Stimulated activated CD4-positive, alpha-beta T cell treated with anti-CD3 and anti-CD28 coated beads, Interleukin-15, amount 100 ng/mL, for 24 hours (primary cell): ENCODE measurements around the gene PIAS1.
"Not testable (repeated sequence)": the region's sequence is repeated elsewhere in the genome, so short reads cannot be mapped to it uniquely, and the experiment has no call there.

Source experiments
- DNase-seq: peaks from one replicate; pipeline ENCODE4 v3.0.0-alpha.2; 2020

PIAS1 gene

DNA sequence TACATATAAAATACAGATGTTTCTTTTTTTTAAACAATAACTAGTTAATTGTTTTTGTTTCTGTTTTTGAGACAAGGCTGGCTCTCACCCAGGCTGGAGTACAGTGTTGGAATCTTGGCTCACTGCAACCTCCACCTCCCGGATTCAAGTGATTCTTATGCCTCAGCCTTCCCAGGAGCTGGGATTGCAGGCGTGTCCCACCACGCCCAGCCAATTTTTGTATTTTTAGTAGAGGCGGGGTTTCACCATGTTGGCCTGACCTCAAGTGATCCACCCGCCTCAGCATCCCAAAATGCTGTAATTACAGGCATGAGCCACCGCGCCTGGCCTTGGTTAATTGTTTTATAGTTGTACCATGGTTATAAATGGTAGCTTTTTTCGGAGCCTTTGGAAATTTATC, 72.3 kb downstream of the PIAS1 start:
- no peak for DNase-seq

DNA sequence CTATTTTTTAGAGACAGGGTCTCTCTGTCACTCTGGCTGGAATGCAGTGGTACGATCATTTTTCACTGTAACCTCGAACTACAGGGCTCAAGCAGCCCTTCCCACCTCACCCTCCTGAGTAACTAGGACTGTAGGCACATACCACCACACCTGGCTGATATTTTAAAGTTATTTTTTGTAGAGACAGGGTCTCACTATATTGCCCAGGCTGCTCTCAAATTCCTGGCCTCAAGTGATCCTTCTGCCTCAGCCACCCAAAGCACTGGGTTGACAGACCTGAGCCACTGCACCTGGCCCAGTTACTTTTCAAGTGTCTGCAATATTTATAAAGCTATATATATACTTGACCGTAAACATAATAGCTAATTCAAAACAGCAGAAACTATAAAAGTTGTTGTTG, 75.0 kb downstream of the PIAS1 start:
- no peak for DNase-seq

DNA sequence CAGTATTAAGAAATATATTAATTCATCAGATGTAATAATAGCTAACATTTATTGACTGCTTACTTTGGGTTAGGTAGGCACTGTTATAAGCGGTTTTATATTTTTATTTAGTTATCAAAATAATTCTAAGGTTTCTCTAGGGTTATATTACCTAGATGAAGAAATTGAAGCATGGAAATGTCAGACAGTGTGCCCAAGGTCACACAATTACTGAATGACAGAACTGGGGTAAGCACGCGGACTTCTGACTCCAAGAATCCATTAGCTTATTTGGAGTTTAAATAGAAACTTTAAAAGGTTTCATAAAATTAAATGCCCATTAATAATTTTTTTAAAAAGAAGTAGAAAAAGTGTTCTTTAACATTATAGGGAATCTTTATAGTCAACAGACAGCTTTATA, 76.7 kb downstream of the PIAS1 start:
- DNase-seq = no peak

DNA sequence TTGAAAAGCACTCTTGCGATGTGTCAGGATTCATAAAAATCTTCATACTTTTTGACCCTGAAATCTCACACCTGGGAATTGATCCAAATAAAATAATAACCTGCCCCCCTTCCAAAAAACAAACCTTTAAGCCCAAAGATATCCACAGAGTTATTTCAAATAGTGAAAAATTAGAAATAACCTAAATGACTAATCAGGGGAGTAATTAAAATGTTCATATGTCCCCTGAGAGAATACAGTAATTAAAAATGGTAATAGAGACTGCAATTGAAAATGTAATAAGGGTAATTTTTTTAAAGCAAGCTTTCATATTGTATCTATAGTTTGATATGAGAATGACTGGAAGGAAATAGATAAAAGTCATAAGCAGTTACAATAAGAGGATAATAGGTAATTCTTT, 83.0 kb downstream of the PIAS1 start:
- DNase-seq = no peak

DNA sequence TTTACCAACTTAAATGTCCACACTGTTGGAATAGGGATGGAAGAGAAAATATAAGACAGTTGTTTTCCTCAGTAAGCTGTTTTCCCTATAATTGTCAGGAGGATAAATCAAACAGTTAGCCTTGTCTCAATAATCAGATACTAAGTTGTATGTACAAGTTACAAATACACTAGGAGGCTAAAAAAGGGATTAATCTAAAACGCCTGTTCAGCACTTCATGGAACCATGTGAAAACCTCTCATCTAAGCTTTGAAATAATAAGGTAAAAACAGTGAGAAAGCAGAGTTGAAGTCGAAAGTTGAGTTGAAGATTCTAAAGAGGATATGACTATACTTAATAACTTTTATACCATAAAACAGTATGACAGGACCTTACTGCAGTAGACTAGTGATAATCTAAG, 89.0 kb downstream of the PIAS1 start:
- no peak for DNase-seq

DNA sequence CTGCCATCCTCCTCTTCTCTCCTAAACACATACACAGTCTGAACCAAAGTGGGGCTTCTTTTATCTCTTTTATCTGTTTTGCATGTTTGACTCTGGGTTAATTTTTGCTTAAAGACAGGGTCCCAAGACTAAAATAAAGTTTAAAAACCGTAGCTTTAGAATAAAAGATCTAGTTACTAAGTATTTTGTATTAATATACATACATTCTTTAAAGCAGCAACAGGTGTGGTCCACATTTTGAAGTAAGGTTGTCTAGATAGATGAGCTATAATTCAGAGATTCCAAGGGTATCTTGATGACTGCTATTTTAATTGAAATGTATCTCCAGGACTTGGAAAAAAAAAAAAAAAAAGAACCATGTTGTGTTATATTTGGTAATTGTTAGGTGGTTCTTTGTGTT, 89.7 kb downstream of the PIAS1 start:
- no peak for DNase-seq

DNA sequence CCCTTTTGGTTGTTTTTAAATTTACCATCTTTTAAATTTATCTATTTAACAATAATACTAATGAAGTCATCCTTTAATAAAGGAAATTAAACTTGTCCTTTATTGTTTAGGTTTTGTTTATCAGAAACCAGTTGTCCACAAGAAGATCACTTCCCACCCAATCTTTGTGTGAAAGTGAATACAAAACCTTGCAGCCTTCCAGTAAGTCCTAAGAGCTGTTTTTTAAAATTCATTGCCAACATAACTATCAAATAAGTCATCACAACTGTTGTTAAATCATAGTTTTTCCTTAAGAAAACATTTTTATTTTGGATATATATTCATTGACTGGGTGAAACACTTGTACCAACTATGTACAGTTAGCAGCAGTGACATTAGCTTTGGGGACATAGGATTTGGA, 91.6 kb downstream of the PIAS1 start:
- no peak for DNase-seq

DNA sequence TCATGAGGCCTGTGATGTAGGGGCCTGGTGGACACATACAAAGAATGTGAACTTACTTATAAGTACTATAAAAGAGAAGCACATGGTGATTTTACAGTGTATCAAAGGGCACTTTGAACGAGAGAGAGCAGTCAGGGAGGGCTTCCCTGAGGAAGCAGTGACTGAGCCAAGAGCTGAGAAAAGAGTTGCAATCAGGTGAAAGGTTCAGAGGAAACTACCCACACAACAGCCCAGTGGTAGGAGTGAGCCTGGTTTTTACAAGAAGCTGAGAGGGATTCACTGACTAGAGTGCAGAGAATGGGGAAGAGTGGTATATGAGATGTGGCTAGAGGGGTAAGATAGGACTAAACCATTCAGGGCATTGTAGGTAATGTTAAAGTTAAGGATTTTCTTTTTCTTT, 93.9 kb downstream of the PIAS1 start:
- DNase-seq = no peak

GRCh38 chr15:68149059-68149458, 94.9 kb downstream of the PIAS1 start:
- DNase-seq = no peak

- no peak for DNase-seq
Observed at GRCh38 chr15:68150187-68150586, 96.1 kb downstream of the PIAS1 start.

DNA sequence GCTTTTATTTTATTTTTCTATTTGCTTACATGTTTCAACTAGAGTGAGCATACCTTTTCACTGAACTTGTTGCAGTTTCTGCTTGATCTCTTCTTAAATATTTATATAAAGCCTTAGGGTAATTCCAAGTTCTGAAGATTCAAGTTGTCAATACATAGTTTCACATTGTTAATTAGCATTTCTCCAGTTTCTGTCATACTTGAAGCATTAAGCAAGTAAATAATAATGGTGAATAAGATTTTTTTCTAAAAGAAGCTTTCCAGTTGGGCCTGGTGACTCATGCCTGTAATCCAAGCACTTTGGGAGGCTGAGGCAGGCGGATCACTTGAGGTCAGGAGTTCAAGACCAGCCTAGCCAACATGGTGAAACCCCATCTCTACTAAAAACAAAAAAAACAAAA, 97.2 kb downstream of the PIAS1 start:
- DNase-seq = no peak

DNA sequence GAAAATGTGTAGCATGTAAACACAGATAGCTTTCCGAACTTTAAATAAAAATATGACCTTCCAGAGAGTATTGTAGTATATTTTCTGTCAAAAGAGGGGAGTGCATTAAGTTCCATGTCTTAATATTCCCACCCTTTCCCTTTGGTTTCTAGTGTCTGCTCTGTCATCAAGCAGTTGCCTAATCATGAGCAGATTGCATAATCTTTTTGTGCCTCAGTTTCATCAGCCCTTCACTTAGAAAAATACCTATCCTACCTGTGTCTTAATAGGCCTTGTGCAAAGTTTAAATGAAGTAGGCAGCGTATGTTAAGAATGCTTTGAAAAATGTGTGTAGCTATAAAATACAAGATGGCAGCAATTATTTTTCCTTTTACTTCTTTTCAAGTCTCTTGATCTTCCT, 98.2 kb downstream of the PIAS1 start:
- no peak for DNase-seq

DNA sequence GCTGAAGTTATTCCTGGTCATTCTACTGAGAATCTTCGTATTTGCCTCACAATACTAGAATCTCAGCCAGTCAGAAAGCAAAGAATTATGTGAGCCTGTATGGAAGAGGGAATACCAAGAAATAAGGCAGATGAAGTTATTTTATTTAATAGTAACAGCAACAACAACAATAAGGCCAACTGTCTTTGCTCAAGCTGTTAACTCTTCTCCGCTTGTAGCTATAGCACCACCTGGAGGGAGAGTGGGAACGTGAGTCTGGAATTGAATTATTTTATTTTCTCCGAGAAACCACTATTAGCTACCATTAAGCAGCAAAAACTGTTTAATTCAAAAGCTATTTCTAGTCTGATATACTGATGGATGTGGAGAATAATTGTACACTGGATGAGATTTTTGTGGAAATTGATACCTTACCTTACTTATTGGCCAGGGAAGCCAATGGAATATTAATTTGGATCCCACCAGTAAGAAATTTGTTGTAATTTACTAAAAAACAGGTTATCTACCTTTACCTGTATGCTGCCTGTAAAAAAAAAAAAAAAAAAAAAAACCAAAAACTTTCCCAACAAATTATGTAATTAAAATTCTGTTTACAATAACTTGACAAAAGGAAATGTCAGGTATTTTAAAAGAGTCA, 100.9 kb downstream of the PIAS1 start:
- DNase-seq = peak; percentile 19

DNA sequence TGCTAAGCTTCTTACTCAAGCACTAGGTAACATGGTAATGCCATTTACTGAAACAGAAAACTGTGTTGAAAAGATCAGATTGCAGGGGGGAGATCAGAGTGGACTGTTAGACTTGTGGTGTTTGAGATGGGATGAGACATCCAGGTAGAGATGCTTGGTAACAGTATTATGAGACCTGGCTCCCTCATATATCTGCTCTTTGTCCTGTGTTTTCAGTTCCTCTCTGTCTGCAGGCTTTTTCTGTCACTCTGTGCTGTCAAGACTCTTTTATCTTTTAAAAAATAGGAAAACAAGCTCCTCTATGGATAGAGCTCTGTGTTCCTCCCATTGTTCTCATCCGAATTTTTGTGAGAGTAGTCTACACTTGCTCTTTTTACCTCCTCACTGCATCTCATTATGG, 103.0 kb downstream of the PIAS1 start:
- DNase-seq = no peak

- no peak for DNase-seq
Observed at GRCh38 chr15:68158046-68158628, 104.0 kb downstream of the PIAS1 start.

DNA sequence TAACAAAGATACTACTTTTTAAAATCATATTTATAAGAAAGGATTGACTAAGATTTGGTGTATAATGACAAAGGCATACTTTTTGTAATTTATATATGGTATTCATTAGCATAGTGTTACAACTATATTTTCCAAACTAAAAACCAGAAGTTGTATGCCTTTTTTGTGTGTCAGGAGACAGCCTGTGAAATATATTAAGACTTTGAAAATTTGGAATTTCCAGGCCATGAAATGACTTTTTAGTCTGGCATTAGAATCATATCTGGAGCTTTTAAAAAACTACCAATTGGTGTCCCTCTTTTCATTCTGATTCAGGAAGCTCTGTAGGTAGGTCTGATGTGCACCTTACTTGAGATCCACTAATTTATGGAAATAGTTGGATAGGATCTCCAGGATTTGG, 109.1 kb downstream of the PIAS1 start:
- DNase-seq = no peak

DNA sequence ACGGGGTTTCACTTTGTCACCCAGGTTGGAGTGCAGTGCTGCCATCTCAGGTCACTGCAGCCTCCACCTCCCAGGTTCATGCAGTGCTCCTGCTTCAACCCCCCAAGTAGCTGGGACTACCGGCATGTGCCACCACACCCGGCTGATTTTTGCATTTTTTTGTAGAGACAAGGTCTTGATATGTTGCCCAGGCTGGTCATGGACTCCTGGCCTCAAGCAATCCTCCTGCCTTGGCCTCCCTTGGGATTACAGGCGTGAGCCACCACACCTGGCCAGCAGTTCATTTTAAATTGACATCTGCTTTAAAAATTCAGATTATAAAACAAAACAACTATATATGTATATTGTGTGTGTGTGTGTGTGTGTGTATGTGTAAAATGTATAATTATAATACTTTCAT, 112.7 kb downstream of the PIAS1 start:
- no peak for DNase-seq

DNA sequence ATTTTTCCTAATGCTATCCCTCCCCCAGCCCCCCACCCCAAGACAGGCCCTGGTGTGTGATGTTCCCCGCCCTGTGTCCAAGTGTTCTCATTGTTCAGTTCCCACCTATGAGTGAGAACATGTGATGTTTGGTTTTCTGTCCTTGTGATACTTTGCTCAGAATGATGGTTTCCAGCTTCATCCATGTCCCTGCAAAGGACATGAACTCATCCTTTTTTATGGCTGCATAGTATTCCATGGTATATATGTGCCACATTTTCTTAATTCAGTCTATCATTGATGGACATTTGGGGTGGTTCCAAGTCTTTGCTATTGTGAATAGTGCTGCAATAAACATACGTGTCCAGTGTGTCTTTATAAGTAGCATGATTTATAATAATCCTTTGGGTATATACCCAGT, 117.9 kb downstream of the PIAS1 start:
- DNase-seq = not testable (repeated sequence)

DNA sequence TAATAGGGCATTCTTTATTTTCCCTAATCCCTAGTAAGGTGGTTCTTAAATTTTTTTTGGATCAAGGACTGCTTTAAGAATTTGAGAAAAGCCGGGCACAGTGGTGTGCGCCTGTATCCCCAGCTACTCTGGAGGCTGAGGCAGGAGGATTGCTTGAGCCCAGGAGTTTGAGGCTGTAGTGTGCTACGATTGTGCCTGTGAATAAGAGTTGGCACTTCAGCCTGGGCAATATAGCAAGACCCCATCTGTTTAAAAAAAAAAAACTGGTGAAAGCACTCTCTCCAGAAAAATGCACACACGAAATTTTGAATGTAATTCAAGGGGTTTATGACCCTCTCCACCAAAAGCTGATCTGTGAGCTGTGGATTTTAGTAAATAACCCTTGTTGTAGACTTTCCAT, 119.0 kb downstream of the PIAS1 start:
- DNase-seq = no peak

- DNase-seq = no peak
Observed at GRCh38 chr15:68175526-68175925, 121.4 kb downstream of the PIAS1 start.

- DNase-seq = no peak
Observed at GRCh38 chr15:68176601-68177000, 122.5 kb downstream of the PIAS1 start.

DNA sequence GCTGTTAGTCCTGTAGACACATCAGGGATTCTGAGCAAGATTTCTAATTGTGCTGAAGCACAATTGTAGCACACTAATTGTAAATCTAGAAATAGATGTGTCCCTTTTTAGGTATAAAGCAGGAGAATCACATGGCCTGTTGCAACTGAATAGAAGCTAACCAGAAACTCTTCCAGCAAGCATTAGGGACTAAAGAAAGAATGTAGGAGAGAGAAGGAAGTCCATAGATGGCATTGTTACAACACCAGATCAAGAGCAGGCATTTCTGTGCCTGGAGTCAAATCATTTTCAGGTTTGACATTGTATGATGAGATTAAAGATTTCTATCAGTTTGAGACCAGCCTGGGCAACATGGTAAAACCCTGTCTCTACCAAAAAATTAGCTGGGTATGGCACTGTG, 123.6 kb downstream of the PIAS1 start:
- DNase-seq = no peak

GRCh38 chr15:68183616-68184315, 129.7 kb downstream of the PIAS1 start:
- no peak for DNase-seq

DNA sequence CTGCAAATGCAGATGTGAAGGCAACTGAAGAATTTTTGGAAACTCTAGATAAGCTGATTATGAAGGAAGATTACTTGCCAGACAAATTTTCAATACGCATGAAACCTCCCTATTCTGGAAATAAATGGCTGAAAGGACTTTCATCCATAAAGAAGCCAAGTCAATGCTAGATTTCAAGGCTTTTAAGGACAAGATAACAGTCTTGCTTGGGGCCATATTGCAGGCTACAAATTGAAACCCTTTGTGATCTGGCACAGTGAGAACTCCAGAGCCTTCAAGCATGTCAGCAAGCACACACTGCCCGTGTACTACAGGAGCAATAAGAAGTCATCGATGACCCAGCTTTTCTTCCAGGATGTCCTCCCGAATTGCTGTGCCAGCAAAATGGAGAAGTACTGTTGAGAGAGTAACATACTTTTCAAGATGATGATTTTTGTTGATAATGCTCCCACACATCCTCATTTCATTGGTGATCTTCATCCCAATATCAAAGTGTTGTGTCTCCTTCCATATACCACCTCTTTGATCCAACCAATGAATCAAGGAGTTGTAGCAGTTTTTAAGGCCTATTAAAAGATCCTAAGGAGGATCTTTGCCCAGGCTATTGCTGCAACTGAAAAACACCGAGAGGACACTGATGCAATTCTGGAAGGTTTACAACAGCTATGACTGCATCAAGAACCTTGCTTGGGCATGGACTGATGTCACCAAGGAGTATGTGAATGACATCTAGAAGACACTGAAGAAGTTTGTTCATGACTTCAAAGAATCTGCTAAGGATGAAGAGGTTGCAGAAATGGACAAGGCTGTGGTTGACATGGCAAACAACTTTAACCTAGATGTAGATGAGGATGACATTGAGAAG, 130.7 kb downstream of the PIAS1 start:
- no peak for DNase-seq
